Neuron (in vitro differentiated cells): ENCODE measurements around the gene USP6NL.

Experiments used
- H2AFZ ChIP-seq: one replicate; pipeline ENCODE4 v1.6.1; 2013; ENCODE audit warnings: low read depth, mild to moderate bottlenecking, inconsistent platforms, low read length, moderate library complexity
- H3K27me3 ChIP-seq: one replicate; pipeline ENCODE4 v1.6.1; 2013; ENCODE audit warnings: low read length; ENCODE audit not compliant: insufficient read depth
- H3K36me3 ChIP-seq: one replicate; pipeline ENCODE4 v1.6.1; 2013; ENCODE audit warnings: low read length; ENCODE audit not compliant: insufficient read depth
- H3K4me1 ChIP-seq: one replicate; pipeline ENCODE4 v1.6.1; 2013; ENCODE audit warnings: low read length; ENCODE audit not compliant: insufficient read depth
- H3K4me3 ChIP-seq: 2 replicates; pipeline ENCODE4 v1.5.1; 2013; ENCODE audit warnings: mild to moderate bottlenecking, low read length, moderate library complexity
- H3K9me3 ChIP-seq: one replicate; pipeline ENCODE4 v1.6.1; 2013; ENCODE audit warnings: low read length

USP6NL gene

DNA sequence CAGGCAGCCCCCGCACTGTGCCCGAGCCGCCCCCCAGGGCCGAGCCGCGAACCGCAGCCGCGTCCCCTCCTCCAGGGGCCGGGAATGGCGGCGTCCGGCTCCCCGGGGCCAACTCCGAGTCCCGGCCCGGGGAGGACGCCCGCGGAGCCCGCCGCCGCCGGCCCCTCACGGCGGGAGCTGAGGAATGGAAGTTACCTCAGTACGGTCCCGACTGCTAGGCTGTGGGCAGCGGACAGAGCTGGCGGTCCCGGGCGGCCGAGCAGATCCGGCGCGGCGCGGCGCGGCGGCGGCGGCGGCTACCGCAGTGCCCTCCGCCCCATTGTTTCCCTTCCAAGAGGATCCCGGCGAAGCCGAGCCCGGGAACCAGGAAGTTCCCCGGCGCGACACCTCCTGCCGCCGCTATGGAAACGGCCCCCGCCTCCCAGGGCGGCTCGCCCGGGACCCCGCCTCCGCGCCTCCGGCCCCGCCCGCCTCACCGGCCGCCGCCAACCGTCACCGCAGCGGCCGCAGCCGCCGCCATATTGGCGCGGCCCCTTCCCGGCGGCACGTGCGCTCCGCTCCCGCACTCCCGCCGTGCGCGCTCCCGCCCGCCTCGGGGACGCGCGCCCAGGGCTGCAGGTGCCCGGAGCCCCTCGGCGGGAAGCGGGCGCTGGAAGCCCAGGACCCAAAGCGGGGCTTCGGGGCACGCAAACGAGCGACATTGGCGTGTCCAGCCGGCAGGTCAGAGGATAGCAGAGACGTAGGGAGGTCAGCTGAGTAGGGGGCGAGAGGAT lies at the start of gene USP6NL:
Gene USP6NL (minus strand): TSS at position 403 of the 773 bp plus-strand sequence. CDS start 14,016 bp downstream, outside the sequence.
- Histone ChIP-seq H3K4me1 (peaks cover 13% of the 10 kb centered on the region), H3K36me3 (no peaks in the 10 kb centered on the region), H2AFZ (peak within 1 kb of the TSS; percentile 27), H3K4me3 (peak within 1 kb of the TSS; percentile 93), H3K27me3 (no peaks in the 10 kb centered on the region), H3K9me3 (no peaks in the 10 kb centered on the region)

DNA sequence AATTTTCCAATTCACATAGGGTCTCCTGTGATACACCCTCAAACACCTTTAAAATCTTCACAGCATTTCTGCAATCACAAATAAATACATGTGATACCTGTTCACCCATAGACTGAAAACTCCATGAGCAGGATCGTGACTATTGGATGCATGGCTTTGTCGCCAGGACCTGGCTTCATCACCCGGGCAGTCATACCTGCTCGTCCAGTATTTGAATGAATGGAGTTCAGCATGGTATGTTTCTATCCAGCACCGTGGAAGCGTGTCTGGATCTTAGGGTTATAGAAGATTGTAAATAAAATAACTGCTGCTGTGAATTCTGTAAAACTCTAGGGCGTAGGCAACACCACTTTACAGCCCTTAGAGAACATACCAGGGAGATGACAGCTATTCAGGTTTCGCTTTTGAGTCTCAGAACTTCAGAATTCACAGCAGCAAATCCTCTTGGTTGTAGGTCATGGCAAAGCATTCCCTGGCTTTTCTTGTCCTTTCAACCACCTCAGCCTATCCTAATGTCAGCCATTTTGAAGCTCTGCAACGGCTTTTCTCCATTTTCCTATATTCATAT lies 47.4 kb upstream of the USP6NL start:
- no peaks in the 10 kb centered on the region for H3K9me3 ChIP-seq
- peaks cover 3% of the 10 kb centered on the region for H3K27me3 ChIP-seq
- H3K4me1 ChIP-seq = peaks cover 7% of the 10 kb centered on the region
- H3K4me3 ChIP-seq = no peak overlapping the region
- H3K36me3 ChIP-seq = no peaks in the 10 kb centered on the region
- H2AFZ ChIP-seq = no peak overlapping the region

DNA sequence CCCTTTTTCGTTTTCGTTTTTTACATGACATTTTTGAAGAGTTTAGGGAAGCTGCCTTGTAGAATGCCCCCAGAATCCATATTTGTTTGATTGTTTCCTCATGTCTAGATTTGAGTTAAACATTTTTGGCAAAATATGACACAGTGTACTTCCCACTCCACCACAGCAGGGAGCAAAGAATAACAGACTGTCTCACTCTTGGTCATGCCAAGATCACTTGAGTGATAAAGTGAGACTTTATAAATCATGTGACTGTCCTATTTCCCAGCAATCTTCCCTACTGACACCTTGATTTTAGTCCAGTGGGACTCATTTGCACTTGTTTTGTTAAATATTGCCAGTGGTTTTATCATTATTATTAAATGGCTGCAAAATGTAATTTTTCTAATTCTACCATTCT lies 44.4 kb upstream of the USP6NL start:
- Histone ChIP-seq H2AFZ (no peak overlapping the region), H3K9me3 (no peaks in the 10 kb centered on the region), H3K4me1 (peaks cover under 1% of the 10 kb centered on the region), H3K27me3 (no peaks in the 10 kb centered on the region), H3K4me3 (no peak overlapping the region), H3K36me3 (no peaks in the 10 kb centered on the region)

DNA sequence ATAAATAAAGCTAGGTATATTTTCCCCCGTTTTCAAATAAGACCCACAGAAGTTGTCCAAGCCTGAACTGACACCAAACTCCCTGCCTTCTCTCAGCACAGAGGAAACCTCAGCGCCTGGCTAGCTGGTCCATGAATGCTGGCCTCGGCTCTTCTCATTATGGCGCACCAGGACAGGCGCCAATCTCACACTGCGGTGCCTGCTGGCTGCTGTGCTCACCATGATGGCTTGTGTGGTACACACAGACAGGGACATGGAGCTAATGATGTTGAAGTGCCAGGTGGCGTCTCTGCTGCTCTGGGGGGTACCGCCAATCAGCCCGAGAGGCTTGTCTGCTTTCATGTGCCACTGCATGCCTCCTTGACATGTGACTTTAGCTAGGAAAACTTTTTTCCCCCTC lies 43.2 kb upstream of the USP6NL start:
- no peak overlapping the region for H3K4me3 ChIP-seq
- no peaks in the 10 kb centered on the region for H3K4me1 ChIP-seq
- H3K27me3 ChIP-seq = no peaks in the 10 kb centered on the region
- no peak overlapping the region for H2AFZ ChIP-seq
- H3K9me3 ChIP-seq = no peaks in the 10 kb centered on the region
- H3K36me3 ChIP-seq = no peaks in the 10 kb centered on the region

DNA sequence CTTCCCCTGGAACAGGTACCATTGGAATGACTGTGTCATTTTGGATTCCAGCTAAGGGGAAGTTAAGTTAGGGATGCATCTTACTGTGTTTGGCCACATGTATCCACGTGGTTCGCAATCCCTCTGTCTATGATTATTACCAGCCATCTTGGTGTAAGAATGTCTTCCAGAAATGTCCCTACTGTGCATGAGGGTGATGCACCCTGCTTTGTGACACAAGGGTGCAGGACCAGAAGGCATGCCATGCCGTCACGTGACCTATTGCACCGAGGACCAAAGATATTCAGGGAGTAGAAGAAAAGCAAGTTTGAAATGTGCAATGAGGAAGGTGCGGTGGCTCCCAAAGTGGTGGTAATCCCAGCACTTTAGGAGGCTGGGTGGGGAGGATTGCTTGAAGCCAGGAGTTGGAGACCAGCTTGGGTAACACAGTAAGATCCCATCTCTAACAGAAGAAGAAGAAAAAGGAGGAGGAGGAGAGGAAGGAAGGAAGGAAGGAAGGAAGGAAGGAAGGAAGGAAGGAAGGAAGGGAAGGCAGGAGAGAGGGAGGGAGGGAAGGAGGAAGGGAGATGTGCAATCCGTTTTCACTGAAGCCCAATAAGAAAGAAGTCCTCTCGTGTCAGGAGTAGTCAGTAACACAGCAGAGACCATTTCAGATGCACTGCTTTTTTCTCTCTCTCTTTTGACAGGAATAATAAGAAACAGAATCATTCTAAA lies 42.5 kb upstream of the USP6NL start:
- no peak overlapping the region for H2AFZ ChIP-seq
- H3K4me3 ChIP-seq = no peak overlapping the region
- no peaks in the 10 kb centered on the region for H3K27me3 ChIP-seq
- H3K4me1 ChIP-seq = no peaks in the 10 kb centered on the region
- no peaks in the 10 kb centered on the region for H3K9me3 ChIP-seq
- H3K36me3 ChIP-seq = no peaks in the 10 kb centered on the region

DNA sequence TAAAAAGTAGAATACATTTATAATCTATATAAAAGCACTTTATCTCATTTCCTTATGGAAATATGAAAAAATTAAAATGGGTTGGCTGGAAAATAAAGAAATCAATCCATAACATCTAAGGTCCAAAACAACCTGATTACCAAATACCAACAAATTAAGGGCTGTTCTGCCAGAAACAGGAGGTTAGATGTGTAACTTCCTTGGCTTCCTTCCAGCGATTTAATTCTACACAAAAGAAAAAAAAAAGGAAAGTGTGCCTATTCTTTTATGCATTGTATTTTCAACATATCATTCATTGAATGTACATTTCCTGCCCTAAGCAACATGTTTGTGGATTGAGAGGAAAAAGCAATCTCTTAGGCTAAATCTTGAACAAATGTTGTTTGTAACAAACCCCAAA lies 36.2 kb upstream of the USP6NL start:
- no peaks in the 10 kb centered on the region for H3K36me3 ChIP-seq
- H3K4me3 ChIP-seq = no peak overlapping the region
- no peaks in the 10 kb centered on the region for H3K27me3 ChIP-seq

DNA sequence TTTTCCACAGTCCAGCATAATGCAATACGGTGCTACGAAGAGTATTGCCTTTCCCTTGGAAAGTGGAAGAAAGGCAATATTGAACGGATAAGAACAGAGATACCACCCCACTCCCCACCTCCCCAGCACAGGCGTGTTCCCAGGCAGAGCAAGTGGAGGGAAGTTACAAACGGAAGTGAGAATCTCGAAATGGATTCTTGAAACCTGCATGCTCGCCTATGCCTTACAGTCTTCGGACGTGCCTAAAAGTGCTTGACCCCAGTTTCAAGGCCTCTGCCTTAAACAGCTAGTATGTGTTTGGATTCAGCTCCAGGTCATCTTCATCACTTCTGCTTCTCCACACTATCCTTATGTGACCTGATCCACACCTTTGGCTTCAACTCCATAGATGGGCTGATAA lies 35.0 kb upstream of the USP6NL start:
- no peak overlapping the region for H2AFZ ChIP-seq
- no peaks in the 10 kb centered on the region for H3K4me1 ChIP-seq
- no peak overlapping the region for H3K4me3 ChIP-seq
- no peaks in the 10 kb centered on the region for H3K36me3 ChIP-seq
- no peaks in the 10 kb centered on the region for H3K9me3 ChIP-seq
- H3K27me3 ChIP-seq = peaks cover 3% of the 10 kb centered on the region

More for the DNA sequence above, 36.2 kb upstream of the USP6NL start:
- Histone ChIP-seq H3K9me3 (no peaks in the 10 kb centered on the region), H2AFZ (no peak overlapping the region), H3K4me1 (no peaks in the 10 kb centered on the region)

DNA sequence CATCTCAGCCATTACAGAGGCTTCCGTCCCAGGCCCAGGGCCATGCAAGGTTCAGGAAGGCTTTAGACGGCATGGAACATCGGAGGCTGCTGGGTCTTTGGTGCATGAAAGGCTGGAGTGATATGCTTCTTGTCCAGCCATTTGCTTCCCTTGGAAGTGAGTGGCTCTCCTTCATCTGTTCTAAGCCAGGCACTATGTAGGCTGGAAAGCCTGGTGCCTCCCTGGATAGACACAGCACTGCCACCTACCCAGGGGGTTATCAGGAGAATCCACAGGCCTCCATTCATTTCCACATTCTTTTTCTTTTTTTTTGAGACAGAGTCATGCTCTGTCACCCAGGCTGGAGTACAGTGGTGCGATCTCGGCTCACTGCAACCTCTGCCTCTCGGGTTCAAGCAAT lies 31.6 kb upstream of the USP6NL start:
- Histone ChIP-seq H3K36me3 (no peaks in the 10 kb centered on the region), H3K9me3 (no peaks in the 10 kb centered on the region), H3K4me3 (no peak overlapping the region), H3K4me1 (no peaks in the 10 kb centered on the region), H3K27me3 (peaks cover 3% of the 10 kb centered on the region), H2AFZ (no peak overlapping the region)

DNA sequence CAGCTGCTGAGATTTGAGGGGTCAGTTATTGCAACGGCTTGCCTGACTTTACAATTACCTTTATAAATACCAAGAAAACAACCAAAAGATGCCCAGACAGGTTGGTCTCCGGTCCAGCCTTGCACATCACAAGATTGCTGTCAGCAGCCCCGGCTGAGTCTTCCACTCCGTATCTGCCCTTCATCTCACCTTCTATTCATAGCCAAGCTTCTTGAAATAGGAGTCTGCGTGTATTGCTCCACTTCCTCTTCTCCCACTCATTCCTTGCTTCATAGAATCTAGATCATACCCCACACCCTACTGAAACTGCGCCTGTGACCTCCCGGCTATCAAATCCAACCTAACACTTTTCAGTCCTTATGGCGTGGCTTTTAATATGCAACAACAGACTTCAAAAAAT lies 31.1 kb upstream of the USP6NL start:
- Histone ChIP-seq H3K4me1 (no peaks in the 10 kb centered on the region), H3K27me3 (peaks cover 3% of the 10 kb centered on the region), H3K4me3 (no peak overlapping the region), H3K9me3 (no peaks in the 10 kb centered on the region), H2AFZ (no peak overlapping the region), H3K36me3 (no peaks in the 10 kb centered on the region)

DNA sequence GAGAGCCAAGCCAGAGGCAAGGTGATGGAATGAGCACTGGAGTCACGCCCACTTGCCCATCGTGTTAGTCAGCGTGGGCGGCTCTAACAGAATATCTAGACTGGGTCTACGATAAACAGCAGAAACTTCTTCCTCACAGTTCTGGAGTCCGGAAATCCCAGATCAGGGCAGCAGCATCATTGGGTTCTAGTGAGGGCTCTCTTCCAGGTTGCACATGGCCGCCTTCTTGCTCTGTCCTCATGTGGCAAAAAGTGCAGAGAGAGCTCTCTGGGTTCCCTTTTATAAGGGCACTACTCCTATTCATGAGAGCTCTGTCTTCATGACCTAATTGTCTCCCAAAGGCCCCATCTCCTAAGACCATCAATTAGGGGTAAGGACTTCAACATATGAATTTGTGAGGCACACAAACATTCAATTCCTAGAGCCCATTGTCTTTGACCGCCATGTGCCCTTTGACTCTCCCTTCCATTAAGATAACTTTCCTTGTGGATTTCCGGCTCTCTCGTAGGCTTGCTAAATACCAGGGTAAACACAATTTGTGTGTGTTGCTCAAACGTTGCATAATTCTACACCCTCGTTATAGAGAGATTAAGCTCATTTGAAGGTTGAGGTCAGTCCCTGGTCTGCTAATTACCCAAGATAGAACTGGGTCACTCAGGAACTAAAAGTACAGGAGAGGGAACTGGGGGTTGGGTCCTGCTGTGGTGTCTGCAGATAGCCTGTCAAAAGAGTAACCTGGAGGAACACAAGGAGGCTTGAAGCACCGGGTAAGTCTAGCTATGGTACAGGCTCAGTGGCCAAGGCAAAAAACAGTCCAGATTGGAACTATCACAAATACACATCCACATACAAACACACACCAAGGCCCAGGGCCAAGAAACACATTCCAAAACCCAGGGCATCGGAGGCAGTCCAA lies 28.7 kb upstream of the USP6NL start:
- Histone ChIP-seq H3K4me1 (peaks cover 4% of the 10 kb centered on the region), H3K27me3 (peaks cover 5% of the 10 kb centered on the region), H2AFZ (no peak overlapping the region), H3K4me3 (no peak overlapping the region), H3K36me3 (no peaks in the 10 kb centered on the region), H3K9me3 (no peaks in the 10 kb centered on the region)

DNA sequence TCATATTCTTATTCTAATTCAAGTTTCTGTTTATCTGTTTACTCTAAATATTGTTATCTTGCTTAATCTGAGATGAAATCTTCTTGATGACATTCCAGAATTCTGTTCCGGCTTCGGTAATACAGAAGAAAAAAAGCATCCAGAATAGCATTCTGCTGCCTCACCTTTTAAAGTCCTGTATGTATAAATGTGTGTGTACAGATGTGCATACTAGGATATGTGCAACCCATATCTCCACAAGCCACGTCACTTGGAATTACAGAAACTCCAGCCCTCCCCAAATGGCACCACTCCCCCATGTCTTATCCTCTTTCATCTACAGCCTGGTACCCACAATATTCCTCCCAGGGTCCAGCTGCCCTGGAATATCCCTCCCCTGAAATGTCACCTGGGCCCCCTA lies 27.9 kb upstream of the USP6NL start:
- Histone ChIP-seq H3K9me3 (no peaks in the 10 kb centered on the region), H3K36me3 (no peaks in the 10 kb centered on the region)

DNA sequence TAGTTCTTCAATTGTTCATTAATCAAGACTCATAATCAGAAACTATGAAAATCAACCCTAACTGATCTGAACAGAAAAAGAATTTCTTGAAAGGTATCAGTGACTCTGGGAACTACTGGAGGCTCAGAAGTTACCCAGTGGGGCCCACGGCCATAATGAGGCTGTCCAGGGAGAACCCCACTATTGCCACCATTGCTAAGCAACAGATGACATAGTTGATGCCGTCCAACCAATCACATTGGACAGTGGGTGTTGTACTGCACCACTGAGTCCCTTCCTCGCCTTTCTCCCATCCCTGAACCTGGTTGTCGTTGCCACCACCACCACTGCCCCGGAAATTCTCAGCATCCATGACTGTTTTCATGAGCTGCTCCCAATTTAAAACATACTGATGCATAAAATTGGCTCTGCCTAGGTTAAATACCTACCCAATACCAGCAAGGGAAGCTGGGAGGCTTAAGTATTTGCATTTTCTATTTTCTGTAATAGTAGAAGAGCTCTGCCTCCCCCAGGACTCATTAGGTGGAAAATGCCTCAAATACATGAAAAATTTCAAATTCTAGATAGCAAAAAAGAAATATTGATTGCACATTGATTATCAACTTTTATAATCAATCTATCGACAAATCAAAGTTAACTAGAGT lies 26.7 kb upstream of the USP6NL start:
- Histone ChIP-seq H3K36me3 (no peaks in the 10 kb centered on the region), H3K4me3 (no peak overlapping the region), H2AFZ (no peak overlapping the region)

More for the DNA sequence above, 27.9 kb upstream of the USP6NL start:
- Histone ChIP-seq H2AFZ (no peak overlapping the region), H3K4me1 (peaks cover 4% of the 10 kb centered on the region), H3K27me3 (peaks cover 5% of the 10 kb centered on the region), H3K4me3 (no peak overlapping the region)

More for the DNA sequence above, 26.7 kb upstream of the USP6NL start:
- Histone ChIP-seq H3K9me3 (no peaks in the 10 kb centered on the region), H3K27me3 (peaks cover 5% of the 10 kb centered on the region), H3K4me1 (peaks cover 4% of the 10 kb centered on the region)
